CD4-positive, alpha-beta T cell treated with Interleukin-1 beta for 1 hour (primary cell): Measurements from ENCODE around the gene CCDC43.
A peak's percentile ranks its signal among the peaks of the same experiment; 100 is the strongest.
"Not testable (repeated sequence)": the region's sequence is repeated elsewhere in the genome, so short reads cannot be mapped to it uniquely, and the experiment has no call there.

Experiments
- DNase-seq, 2 donors: peaks; one replicate each; pipeline ENCODE4 v3.0.0-alpha.2; 2020 to 2022

The CCDC43 gene

DNA sequence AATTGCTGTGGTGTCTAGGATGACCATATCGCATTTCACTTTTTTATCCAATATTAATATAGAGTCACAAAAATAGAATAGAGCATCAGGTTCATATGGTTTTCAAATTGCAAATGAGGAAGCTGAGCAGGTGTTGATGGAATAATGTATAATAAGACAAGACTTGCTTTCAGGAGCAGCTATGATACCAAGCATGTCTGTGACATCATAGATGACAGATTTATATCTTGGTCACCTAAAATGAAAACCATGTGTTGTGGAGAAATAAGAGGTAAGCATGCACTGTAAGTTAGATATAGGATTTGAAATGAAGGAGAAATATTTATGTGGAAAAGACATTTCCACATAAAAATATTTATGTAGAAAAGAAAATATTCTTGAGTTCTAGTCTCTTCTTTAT is 24.7 kb downstream of the CCDC43 start:
- DNase-seq, result no peak

- DNase-seq, result no peak
Measured at GRCh38 chr17:44663095-44663494, 26.5 kb downstream of the CCDC43 start.

- DNase-seq, result no peak
Measured at GRCh38 chr17:44661835-44662234, 27.7 kb downstream of the CCDC43 start.

DNA sequence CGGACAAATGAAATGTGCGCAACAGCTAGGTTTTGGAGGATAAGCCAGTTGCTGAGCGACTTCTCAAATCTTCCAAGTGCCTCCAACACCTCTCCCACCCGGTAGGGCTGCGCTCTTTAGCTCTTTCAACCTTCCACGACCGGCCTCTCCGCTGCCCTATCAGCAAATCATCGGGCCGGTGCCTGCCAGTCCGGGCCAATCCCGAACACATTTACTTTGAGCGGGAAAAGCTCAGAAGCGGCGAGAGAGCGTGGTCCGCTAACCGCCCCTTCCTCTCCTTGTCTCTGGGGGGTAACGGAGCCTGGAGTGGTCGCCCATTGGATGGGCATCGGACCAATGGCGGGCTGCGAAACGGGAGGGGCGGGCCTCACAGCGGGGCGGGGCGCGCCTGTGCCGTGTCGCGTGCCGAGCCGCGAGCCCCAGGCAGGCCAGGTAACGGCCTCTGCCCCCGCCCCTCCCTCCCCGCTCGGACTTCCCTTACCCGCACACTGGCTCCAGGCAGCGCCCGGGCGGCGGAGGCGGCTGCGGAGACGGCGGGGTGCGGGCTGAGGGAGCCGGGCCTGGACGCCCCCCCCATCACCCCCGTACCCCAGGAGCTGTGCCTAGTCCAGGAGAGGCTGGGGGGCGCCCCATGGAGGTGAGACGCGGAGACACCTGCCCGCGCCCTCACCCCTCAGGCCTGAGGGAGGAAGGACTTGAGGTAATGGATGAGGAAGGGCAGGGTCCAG is 33.4 kb downstream of the CCDC43 start, which contains the start of gene MEIOC:
MEIOC (plus strand) TSS at position 486 of the 728 bp plus-strand sequence; CDS start at position 632, 146 bp downstream.
- peak; percentile 13 to 22 for DNase-seq

- no peak for DNase-seq
Measured at GRCh38 chr17:44653954-44654353, 35.6 kb downstream of the CCDC43 start.

GRCh38 chr17:44653384-44653783 is 36.2 kb downstream of the CCDC43 start:
- DNase-seq, result no peak

- no peak for DNase-seq
Measured at GRCh38 chr17:44652727-44653126, 36.8 kb downstream of the CCDC43 start.

- DNase-seq, result no peak
Measured at GRCh38 chr17:44651228-44651627, 38.3 kb downstream of the CCDC43 start.

DNA sequence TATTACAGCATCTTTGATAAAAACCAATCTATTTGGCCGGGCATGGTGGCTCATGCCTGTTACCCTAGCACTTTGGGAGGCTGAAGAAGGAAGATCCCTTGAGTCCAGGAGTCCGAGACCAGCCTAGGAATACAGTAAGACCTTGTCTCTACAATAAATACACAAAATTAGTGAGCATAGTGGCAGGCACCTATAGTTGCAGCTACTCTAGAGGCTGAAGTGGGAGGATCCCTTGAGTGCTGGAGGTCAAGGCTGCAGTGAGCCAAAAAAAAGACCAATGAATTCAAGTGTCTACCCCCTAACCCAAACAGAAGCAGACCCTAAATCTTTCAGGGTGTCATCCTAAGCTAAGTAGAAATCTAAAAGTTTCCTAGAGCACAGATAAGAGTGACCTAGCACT is 40.6 kb downstream of the CCDC43 start:
- DNase-seq, result no peak

GRCh38 chr17:44647736-44648135 is 41.8 kb downstream of the CCDC43 start:
- DNase-seq, result no peak

DNA sequence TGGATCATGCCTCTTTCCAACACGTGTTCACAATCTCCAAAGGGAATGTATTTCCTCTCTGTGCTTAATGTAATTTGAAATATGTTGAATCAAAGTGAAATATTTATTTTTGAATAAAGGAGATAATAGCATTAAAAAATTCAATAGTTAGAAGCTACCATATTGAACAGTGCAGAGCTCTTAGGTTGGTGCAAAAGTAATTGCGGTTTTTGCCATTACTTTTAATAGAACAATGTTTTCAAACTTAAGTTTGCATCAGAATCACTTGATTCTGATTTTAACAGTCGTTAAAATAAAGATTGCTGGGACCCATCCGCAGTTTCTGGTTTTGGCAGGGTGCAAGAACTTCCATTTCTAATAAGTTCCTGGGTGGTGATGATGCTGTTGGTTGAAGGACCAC is 43.3 kb downstream of the CCDC43 start:
- DNase-seq, result no peak

- DNase-seq, result no peak
Measured at GRCh38 chr17:44645341-44645740, 44.2 kb downstream of the CCDC43 start.

GRCh38 chr17:44642834-44643233 is 46.7 kb downstream of the CCDC43 start:
- DNase-seq, result no peak

GRCh38 chr17:44637066-44637465 is 52.5 kb downstream of the CCDC43 start:
- DNase-seq, result no peak

- no peak for DNase-seq
Measured at GRCh38 chr17:44636562-44636961, 53.0 kb downstream of the CCDC43 start.

DNA sequence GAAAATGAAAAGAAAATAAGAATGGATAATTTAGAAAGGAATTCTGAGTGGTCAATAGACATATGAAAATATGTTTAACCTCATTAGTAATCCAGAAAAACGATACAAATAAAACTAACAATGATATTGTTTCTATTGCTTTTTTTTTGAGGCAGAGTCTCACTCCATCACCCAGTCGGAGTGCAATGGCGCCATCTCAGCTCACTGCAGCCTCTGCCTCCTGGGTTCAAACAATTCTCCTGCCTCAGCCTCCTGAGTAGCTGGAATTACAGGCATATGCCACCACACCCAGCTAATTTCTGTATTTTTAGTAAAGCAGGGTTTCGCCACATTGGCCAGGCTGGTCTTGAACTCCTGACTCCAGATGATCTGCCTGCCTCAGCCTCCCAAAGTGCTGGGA is 55.2 kb downstream of the CCDC43 start:
- not testable (repeated sequence) for DNase-seq

GRCh38 chr17:44633998-44634397 is 55.6 kb downstream of the CCDC43 start:
- no peak for DNase-seq

DNA sequence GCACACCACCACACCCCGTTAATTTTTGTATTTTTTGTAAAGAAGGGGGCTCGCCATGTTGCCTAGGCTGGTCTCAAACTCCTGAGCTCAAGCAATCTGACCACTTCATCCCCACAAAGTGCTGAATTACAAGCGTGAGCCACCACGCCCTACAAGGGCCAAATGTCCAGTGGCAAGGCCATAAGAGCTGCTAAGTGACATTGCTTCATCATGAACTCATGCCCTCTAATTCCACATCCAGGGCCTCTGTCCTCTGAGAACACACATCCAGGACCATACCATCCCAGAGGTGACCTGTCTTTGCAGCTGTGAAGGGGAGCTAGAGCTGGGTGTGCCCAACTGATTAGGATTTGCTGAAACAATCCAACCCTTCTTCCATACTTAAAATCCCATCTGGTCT is 58.9 kb downstream of the CCDC43 start:
- DNase-seq, result no peak

- DNase-seq, result no peak
Measured at GRCh38 chr17:44629314-44629713, 60.3 kb downstream of the CCDC43 start.

- peak in 1 of 2 donors; percentile 24 for DNase-seq
Measured at GRCh38 chr17:44628243-44629188, 61.1 kb downstream of the CCDC43 start.

DNA sequence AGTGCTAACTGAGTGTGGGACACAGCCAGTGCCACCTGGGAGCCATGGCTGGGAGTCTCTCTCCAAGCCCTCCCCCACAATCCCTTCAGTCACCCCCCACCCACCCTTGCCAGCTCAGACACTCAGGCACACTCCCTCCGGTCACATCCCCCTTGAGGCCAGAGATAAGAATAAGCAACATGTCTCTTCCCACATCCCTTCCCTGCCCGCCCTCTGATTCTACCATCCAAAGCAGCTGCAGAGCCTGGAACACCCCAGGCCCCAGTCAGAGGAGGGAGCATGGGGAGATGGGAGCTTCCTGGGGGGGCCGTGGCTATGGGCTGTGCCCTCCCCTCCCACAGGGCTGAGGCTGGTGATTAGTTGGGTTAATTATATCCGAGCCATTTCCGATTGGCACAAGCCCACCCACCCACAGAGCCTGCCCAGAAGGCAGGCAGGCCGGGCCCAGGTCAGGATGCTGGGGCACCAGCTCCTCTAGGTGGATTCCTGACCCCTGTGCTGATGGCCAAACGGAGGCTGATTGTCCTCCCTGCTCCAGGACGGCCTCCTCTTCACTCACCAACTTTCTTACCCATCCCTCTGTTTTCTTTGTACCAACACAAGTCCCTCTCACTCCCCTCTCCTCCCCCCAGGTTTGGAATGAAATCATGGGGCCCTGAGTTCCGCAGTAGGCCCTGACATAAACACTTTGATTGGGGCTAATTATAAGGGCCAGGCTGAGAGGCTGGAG is 61.9 kb downstream of the CCDC43 start:
- DNase-seq, result no peak
